ENCODE results near the gene CRIM1.
A peak's percentile ranks its signal among the peaks of the same experiment; 100 is the strongest.

Gene CRIM1

DNA sequence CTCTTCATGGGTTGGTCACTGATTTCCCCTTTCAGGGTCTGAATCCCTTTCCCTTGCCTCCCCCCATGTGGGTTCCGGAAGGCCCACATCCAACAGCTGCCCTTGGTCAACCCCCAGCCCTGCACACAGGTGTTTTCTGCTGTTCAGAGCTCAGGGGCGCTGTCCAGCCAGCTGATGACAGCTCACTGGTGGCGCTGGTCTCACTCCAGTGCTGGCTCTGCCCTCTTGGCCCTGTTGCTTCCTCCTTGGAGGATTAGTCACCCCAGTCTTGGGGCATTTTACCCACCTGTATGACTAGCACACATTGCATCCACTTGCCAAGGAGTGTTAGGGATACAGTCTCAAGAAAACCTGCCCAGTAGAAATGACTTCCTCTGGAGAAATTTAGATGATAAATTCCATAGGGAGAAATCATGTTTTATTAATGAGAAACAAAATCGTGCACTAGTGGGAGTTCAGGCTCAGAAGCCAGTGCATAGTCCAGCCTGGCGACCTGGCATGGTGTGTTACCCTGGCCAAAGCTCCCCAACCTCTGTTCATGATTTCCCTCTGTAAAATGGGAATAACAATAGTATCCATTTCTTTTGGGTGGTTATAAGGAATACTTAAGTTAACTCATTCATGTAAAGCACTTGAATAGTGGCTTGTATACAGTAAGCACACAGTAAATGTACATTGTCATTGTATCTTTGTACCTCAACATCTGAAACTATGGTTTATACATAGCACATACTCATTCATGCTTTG is 21.6 kb downstream of the CRIM1 start:
- Histone ChIP-seq H3K4me1 (ENCODE audit: control insufficient read depth, insufficient read depth, low read length) (peaks cover 47% of the 10 kb centered on the region), H3K9me3 (ENCODE audit: control insufficient read depth, low read length) (no peaks in the 10 kb centered on the region), H3K27me3 (ENCODE audit: control insufficient read depth, insufficient read depth, low read length) (no peaks in the 10 kb centered on the region), H3K9ac (ENCODE audit: low read length) (peak overlapping the region; percentile 5), H3K36me3 (ENCODE audit: control insufficient read depth, insufficient read depth, low read length) (no peaks in the 10 kb centered on the region), H3K4me3 (ENCODE audit: low read length) (no peak overlapping the region)

DNA sequence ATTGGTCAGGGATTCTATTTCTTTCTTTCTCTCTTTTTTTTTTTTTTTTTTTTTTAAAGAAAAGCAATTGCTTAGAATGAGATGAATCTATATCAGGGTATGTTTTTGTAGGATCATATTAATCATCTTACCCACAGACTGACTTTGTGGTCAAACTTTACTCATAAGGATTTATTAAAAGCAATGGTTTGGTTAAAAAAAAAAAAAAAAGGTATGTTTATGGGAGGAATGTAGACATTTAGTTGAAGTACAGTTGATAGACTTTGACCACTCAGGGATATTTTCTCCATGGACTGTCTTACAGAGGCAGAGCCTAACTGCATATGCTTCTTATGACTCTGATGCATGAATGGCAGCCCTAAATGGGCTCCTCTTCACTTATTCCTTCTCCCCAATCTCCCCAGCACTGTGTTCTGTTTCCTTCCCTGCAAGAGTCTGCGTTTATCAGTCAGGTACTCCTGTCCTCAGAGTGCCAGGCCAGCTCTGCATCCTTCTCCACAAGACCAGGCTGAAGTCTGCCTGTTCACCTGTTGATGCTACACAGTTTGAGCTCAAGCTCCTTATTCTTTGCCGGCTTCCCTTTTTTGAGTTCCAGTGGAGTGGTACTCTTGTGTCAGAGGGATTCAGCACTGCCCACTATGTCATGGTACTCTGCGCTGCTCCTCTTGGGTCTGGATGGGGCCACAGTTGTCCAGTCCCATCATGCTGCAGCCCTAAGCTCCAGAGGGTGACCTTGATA is 24.3 kb downstream of the CRIM1 start:
- Histone ChIP-seq H3K4me1 (ENCODE audit: control insufficient read depth, insufficient read depth, low read length) (peaks cover 21% of the 10 kb centered on the region), H3K27me3 (ENCODE audit: control insufficient read depth, insufficient read depth, low read length) (no peaks in the 10 kb centered on the region), H3K9me3 (ENCODE audit: control insufficient read depth, low read length) (no peaks in the 10 kb centered on the region), H3K4me3 (ENCODE audit: low read length) (no peak overlapping the region), H3K36me3 (ENCODE audit: control insufficient read depth, insufficient read depth, low read length) (no peaks in the 10 kb centered on the region), H3K9ac (ENCODE audit: low read length) (no peak overlapping the region)

DNA sequence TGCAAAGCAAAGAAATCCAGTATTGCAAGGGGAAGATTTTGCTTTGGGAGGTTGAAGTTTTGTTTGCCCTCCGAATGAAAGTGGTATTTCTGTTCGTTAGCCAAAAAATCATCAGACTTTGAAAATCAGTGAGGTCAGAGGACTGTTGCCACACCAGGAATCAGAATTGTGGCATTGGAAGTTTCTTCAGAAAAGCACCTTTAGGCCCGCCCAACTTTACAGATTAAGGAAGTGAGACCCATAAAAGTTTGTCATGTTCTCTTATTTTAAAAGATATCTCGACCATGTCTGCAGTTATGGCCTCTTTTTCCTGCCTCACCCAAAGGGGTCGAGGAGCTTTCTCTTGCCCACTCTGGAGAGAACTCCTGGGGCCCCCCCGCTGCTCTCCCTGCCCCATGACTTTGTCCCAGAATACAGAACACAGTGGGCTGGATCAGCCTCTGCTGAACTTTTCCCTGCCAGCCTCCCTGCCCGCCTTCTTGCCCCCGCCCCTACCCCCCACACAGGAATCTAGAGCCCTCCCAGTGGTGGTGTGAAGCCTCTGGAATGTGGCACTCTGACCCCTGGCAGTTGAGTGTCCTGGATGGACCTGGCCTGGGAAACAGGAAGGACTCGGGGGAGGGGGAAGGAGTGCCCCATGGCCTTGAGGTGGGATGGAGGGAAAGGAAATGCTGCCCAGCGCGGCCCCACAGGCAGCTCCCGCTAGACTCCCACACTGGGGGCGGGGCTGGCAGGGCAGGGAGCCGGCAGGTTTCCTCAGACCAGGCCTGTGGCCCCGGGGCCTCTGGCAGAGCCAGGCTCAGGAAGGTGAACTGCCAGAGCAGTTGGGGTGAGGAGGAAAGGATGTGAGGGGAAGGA is 25.3 kb downstream of the CRIM1 start:
- Histone ChIP-seq H3K9me3 (ENCODE audit: control insufficient read depth, low read length) (no peaks in the 10 kb centered on the region), H3K36me3 (ENCODE audit: control insufficient read depth, insufficient read depth, low read length) (no peaks in the 10 kb centered on the region), H3K4me1 (ENCODE audit: control insufficient read depth, insufficient read depth, low read length) (peaks cover 16% of the 10 kb centered on the region), H3K4me3 (ENCODE audit: low read length) (no peak overlapping the region), H3K9ac (ENCODE audit: low read length) (no peak overlapping the region), H3K27me3 (ENCODE audit: control insufficient read depth, insufficient read depth, low read length) (no peaks in the 10 kb centered on the region)

DNA sequence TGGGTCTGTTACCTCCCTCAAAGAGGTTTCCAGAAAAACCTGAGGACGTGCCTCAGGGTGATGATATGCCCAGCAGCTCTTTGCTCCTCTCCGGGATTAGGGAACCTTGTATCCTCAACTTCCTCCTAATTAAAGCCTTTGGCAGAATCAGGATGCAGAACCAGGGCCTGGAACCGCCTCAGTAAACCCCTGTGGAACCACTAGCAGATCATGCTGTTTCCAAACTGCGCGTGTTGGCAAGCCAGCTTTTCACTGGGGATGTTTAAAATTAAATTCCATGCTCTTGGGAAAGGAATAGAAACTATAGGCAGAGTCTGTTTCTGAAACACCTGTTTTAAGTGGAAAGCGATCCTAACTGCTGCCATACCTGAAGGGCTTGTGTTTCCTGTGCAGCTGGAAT is 26.4 kb downstream of the CRIM1 start:
- Histone ChIP-seq H3K9me3 (ENCODE audit: control insufficient read depth, low read length) (no peaks in the 10 kb centered on the region), H3K9ac (ENCODE audit: low read length) (no peak overlapping the region), H3K36me3 (ENCODE audit: control insufficient read depth, insufficient read depth, low read length) (no peaks in the 10 kb centered on the region), H3K27me3 (ENCODE audit: control insufficient read depth, insufficient read depth, low read length) (no peaks in the 10 kb centered on the region), H3K4me1 (ENCODE audit: control insufficient read depth, insufficient read depth, low read length) (peaks cover 6% of the 10 kb centered on the region), H3K4me3 (ENCODE audit: low read length) (no peak overlapping the region)

DNA sequence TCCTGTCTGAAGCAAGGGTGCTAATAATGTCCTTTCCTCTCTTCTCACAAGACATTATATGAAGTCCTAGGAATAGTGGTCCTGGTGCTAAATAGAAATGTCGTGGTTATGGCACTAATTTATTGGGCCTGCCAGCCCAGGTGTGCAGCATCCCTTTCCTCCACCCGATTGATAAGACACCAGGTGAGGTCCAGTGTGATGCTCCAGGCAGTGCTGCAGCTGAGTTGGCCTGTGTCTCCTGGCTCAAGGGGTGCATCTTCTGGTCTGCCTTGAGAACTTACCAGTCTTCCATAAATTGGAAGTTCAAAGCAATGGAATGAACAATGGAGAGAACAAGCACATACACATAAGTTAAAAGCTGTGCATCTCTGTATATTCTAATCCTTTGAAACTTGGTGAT is 26.9 kb downstream of the CRIM1 start:
- Histone ChIP-seq H3K27me3 (ENCODE audit: control insufficient read depth, insufficient read depth, low read length) (no peaks in the 10 kb centered on the region), H3K36me3 (ENCODE audit: control insufficient read depth, insufficient read depth, low read length) (no peaks in the 10 kb centered on the region), H3K9ac (ENCODE audit: low read length) (no peak overlapping the region), H3K4me3 (ENCODE audit: low read length) (no peak overlapping the region), H3K9me3 (ENCODE audit: control insufficient read depth, low read length) (no peaks in the 10 kb centered on the region), H3K4me1 (ENCODE audit: control insufficient read depth, insufficient read depth, low read length) (peaks cover 5% of the 10 kb centered on the region)

DNA sequence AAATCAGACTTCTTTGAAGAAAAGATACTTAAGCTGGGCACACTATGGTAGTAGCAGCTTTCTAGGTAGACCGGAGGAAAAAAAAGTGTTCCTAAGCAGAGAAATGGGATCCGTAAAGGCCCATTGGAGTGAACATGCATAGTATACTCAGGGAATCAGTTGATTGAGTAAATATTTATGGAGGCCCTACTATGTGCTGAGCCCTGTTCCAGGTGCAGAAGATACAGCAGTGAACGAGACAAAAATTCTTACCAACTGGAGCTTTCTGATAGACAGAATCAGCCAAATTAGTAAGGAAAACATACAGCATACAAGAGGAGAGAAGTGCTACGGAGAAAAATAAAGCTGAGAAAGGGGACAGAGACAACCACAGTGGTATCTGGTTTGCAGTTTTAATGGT is 28.1 kb downstream of the CRIM1 start:
- H3K4me3 ChIP-seq (ENCODE audit: low read length), result no peak overlapping the region
- H3K4me1 ChIP-seq (ENCODE audit: control insufficient read depth, insufficient read depth, low read length), result peaks cover 5% of the 10 kb centered on the region
- H3K36me3 ChIP-seq (ENCODE audit: control insufficient read depth, insufficient read depth, low read length), result no peaks in the 10 kb centered on the region
- H3K9me3 ChIP-seq (ENCODE audit: control insufficient read depth, low read length), result no peaks in the 10 kb centered on the region
- no peaks in the 10 kb centered on the region for H3K27me3 ChIP-seq (ENCODE audit: control insufficient read depth, insufficient read depth, low read length)
- H3K9ac ChIP-seq (ENCODE audit: low read length), result no peak overlapping the region

DNA sequence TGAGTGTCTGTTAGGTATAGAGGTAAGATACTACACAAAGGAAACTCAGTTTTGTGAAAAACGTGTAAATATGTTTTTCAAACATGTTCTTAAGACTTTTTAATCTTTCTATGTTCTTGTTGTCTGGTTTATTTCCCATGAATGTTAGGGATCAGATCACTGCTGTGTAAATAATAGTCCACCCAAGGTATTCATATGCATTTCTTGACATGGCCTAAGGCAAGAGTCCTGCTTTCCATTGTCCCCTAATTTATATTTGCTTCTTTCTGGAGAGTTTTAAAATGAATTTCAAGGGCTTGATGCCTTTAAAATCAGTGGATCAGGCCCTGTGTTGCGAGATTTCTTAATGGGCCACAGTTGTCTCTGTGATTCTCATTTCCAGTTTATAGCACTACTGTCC is 28.9 kb downstream of the CRIM1 start:
- Histone ChIP-seq H3K9ac (ENCODE audit: low read length) (no peak overlapping the region), H3K4me3 (ENCODE audit: low read length) (no peak overlapping the region), H3K4me1 (ENCODE audit: control insufficient read depth, insufficient read depth, low read length) (peaks cover 5% of the 10 kb centered on the region), H3K9me3 (ENCODE audit: control insufficient read depth, low read length) (no peaks in the 10 kb centered on the region), H3K27me3 (ENCODE audit: control insufficient read depth, insufficient read depth, low read length) (no peaks in the 10 kb centered on the region), H3K36me3 (ENCODE audit: control insufficient read depth, insufficient read depth, low read length) (no peaks in the 10 kb centered on the region)

DNA sequence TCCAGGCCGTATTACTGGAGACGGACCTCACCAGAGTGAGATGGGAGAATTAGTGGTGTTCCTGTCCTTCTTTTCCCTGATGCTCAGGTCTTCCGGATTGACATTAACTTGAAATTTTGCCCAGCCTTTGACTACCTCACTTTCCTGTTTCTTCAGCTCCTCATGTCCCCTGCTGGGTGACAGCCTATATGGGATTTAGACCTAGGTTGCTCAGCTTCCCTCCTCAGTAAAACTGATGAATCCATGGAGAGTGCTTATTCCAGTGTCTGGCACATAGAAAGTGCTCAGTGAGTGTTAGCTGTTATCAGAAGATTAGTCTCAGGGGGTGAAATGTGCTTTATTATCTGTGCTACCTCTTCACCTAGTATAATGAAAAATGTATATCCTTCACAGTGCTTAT is 30.0 kb downstream of the CRIM1 start:
- no peaks in the 10 kb centered on the region for H3K27me3 ChIP-seq (ENCODE audit: control insufficient read depth, insufficient read depth, low read length)
- H3K36me3 ChIP-seq (ENCODE audit: control insufficient read depth, insufficient read depth, low read length), result no peaks in the 10 kb centered on the region
- peaks cover 5% of the 10 kb centered on the region for H3K4me1 ChIP-seq (ENCODE audit: control insufficient read depth, insufficient read depth, low read length)
- H3K4me3 ChIP-seq (ENCODE audit: low read length), result no peak overlapping the region
- no peak overlapping the region for H3K9ac ChIP-seq (ENCODE audit: low read length)
- H3K9me3 ChIP-seq (ENCODE audit: control insufficient read depth, low read length), result no peaks in the 10 kb centered on the region

DNA sequence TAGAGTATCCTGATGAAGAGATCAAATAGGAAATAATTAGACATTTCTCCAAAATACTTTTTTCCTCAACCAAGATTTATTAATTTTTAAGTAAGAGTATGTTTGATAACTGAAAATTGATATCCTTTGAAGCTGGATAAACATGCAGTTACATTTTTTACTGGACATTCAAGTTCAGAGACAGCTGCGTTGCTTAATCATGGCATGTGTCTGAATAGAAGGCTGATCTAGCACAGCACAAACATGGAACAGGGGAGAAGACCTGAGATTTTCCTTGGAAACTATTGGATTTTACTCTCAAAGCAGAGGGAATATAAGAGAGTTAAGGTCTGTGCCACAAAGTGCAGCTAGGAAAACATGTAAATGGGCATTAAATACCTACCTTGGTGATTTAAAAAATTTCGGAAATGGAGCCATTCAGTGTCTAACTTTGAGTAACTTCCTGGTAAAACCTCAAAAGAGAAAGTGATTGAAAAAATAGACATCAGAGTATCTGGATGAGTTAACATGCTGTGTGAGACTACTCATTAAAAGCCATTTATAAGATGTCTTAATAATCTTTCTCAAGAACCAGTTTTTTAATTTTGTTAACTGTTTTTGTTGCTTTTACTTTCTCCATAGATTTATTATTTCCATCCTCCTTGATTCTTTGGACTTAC is 31.8 kb downstream of the CRIM1 start:
- Histone ChIP-seq H3K9ac (ENCODE audit: low read length) (no peak overlapping the region), H3K9me3 (ENCODE audit: control insufficient read depth, low read length) (no peaks in the 10 kb centered on the region), H3K4me1 (ENCODE audit: control insufficient read depth, insufficient read depth, low read length) (peaks cover 5% of the 10 kb centered on the region), H3K36me3 (ENCODE audit: control insufficient read depth, insufficient read depth, low read length) (no peaks in the 10 kb centered on the region), H3K4me3 (ENCODE audit: low read length) (no peak overlapping the region), H3K27me3 (ENCODE audit: control insufficient read depth, insufficient read depth, low read length) (no peaks in the 10 kb centered on the region)

DNA sequence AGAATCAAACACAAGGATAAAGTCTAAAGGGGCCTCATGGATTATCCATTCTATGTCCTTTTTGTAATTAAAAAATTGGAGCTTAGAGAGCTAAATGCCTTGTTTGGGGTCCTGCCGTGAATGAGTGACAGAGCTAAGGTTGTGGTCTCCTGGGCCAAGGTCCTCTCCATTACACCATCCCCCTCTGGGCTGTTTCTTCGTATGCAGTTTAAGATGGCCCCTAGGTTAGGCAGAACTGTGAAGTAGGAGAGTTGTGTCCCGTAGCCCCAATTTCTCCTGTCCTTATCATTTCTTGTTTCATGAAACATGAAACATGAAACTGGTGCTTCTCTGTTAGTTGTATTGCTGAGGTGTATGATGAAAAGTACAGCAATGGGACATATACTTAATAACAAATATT is 32.9 kb downstream of the CRIM1 start:
- Histone ChIP-seq H3K27me3 (ENCODE audit: control insufficient read depth, insufficient read depth, low read length) (no peaks in the 10 kb centered on the region), H3K4me1 (ENCODE audit: control insufficient read depth, insufficient read depth, low read length) (peaks cover 5% of the 10 kb centered on the region)

DNA sequence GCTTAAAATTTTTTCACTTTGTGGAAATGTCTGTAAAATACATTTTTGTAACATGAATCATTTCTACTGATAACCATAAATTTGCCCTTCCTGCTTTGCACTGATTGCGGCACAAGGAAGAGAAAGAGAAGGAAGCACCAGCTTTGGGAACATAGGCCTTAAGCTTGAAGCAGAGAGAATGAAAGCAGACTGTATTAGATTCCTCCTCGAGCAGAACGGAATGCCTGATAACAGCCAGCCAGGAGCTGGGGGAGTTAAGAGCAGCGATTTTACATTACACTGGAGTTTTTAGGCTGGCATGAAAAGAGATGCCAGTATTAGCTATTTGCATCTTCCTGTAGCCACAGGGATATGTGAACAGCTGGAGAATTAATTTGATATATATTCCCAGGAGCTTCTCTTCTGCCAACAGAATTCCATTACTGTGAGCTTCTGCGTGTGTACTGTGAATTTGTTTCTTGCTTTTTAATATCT is 33.5 kb downstream of the CRIM1 start:
- Histone ChIP-seq H3K9ac (ENCODE audit: low read length) (no peak overlapping the region), H3K27me3 (ENCODE audit: control insufficient read depth, insufficient read depth, low read length) (no peaks in the 10 kb centered on the region), H3K4me3 (ENCODE audit: low read length) (no peak overlapping the region), H3K9me3 (ENCODE audit: control insufficient read depth, low read length) (no peaks in the 10 kb centered on the region), H3K4me1 (ENCODE audit: control insufficient read depth, insufficient read depth, low read length) (peaks cover 5% of the 10 kb centered on the region), H3K36me3 (ENCODE audit: control insufficient read depth, insufficient read depth, low read length) (no peaks in the 10 kb centered on the region)

More for the DNA sequence above, 32.9 kb downstream of the CRIM1 start:
- H3K36me3 ChIP-seq (ENCODE audit: control insufficient read depth, insufficient read depth, low read length), result no peaks in the 10 kb centered on the region
- no peaks in the 10 kb centered on the region for H3K9me3 ChIP-seq (ENCODE audit: control insufficient read depth, low read length)
- no peak overlapping the region for H3K9ac ChIP-seq (ENCODE audit: low read length)
- H3K4me3 ChIP-seq (ENCODE audit: low read length), result no peak overlapping the region
